ENCODE results near the gene STX8. TPM values are rescaled to one million over a fixed set of nuclear protein-coding genes. Genes with fewer than 3 reads are reported as not detected.

Gene STX8
- polyA plus RNA-seq, 1 of the 3 experiments (the other 2 are of a cell fraction) = 51.3 TPM

DNA sequence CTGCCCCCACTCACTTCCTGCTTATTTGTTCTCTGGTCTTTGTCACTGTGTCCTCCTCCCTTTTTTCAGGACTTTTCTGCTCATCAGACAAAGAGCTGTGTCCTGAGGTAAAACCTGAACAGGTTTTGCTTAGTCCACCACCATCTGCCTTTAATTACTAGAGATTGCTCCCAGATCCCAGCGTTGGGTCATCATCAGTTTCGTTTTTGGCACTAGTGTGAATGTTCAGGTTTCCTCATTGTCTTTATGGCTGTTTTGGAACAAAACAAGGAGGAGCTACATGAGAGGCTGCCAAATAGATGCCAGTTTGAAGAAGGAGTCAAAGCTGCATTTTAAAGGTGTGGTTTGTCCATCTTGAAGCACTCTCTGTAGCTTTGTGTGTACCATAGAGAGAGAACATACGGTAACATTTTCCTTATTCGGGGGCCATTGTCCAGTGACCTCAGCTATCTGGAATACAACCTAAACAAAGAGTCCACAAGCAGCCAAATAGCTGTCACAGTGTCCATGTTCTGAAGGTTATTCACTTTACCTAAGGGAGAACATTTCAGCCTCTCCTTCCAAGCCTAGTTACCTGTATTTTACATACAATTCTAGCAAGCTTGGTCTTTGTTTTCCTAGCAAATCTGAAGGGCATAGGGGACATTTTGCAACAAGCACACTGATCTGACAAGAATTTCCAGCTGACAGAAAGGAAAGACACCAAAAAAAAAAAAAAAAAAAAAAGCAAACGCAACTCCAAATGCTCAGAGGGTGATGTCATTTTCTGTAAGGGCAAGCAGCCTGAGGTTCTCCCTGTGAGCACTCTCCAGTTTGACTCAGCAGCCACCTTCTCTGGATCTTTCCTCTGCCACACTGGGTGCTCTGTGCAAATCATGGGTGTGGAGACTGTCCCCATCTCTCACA is 358.2 kb downstream of the STX8 start:
- H4K20me1 ChIP-seq (ENCODE audit: insufficient read depth) = no peaks in the 10 kb centered on the region
- H3K27me3 ChIP-seq (ENCODE audit: insufficient read depth) = no peaks in the 10 kb centered on the region
- H3F3A ChIP-seq (replicated peaks; ENCODE audit: insufficient read depth) = no peaks in the 10 kb centered on the region
- no peak overlapping the region for H2AFZ ChIP-seq (ENCODE audit: low read depth)
- H3K9ac ChIP-seq = no peak overlapping the region
- DNase-seq = peak; percentile 63
- WGBS (ENCODE audit: low lambda C conversion rate) = 27% methylated on average over 5 of the region's 5 CpGs
- H3K79me2 ChIP-seq (ENCODE audit: insufficient read depth) = no peaks in the 10 kb centered on the region
- peaks cover 12% of the 10 kb centered on the region; the same call in 1 of the 2 replicates for H3K9me3 ChIP-seq
- no peaks in the 10 kb centered on the region for H3K36me3 ChIP-seq (replicated peaks in 1 of 2; ENCODE audit: control insufficient read depth in 1 of 2, insufficient read depth in 2 of 2, low read length in 1 of 2)
- no peak overlapping the region for H3K4me3 ChIP-seq (ENCODE audit: low read depth in 2 of 2, low read length in 1 of 2)
- no peak overlapping the region for H3K4me2 ChIP-seq
- H3K9me2 ChIP-seq = no peaks in the 10 kb centered on the region
- CTCF ChIA-PET = interaction anchor here (0.8 kb wide), 1 partner anchor 75 kb away, joined by 3 read pairs; no protein-coding TSS in a partner anchor
- peak overlapping the region in 1 of 2 experiments; percentile 63; a peak in 2 of 4 replicates for H3K27ac ChIP-seq (ENCODE audit: low read depth in 2 of 2, low read length in 1 of 2)
- peaks cover 0 to 14% of the 10 kb centered on the region in 2 experiments; a peak in 2 of 4 replicates for H3K4me1 ChIP-seq (ENCODE audit: control insufficient read depth in 1 of 2, insufficient read depth in 2 of 2, low read depth in 1 of 2, low read length in 1 of 2)
- TF ChIP-seq, protein P1, sequence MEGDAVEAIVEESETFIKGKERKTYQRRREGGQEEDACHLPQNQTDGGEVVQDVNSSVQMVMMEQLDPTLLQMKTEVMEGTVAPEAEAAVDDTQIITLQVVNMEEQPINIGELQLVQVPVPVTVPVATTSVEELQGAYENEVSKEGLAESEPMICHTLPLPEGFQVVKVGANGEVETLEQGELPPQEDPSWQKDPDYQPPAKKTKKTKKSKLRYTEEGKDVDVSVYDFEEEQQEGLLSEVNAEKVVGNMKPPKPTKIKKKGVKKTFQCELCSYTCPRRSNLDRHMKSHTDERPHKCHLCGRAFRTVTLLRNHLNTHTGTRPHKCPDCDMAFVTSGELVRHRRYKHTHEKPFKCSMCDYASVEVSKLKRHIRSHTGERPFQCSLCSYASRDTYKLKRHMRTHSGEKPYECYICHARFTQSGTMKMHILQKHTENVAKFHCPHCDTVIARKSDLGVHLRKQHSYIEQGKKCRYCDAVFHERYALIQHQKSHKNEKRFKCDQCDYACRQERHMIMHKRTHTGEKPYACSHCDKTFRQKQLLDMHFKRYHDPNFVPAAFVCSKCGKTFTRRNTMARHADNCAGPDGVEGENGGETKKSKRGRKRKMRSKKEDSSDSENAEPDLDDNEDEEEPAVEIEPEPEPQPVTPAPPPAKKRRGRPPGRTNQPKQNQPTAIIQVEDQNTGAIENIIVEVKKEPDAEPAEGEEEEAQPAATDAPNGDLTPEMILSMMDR (IDR thresholded peaks at IDR 0.05) = no peak
- TF ChIP-seq GATA2 (CRISPR knock-in tag; IDR thresholded peaks at IDR 0.05) = peak; percentile 23; the same call in 1 of the 2 replicates
- TF ChIP-seq MEF2A (IDR thresholded peaks at IDR 0.05; ENCODE audit: borderline replicate concordance, low read depth) = no peak
- peak; percentile 56; the same call in 1 of the 2 replicates for TF ChIP-seq TCF12 (IDR thresholded peaks at IDR 0.05)
- POLR2A ChIA-PET = no interaction called here

DNA sequence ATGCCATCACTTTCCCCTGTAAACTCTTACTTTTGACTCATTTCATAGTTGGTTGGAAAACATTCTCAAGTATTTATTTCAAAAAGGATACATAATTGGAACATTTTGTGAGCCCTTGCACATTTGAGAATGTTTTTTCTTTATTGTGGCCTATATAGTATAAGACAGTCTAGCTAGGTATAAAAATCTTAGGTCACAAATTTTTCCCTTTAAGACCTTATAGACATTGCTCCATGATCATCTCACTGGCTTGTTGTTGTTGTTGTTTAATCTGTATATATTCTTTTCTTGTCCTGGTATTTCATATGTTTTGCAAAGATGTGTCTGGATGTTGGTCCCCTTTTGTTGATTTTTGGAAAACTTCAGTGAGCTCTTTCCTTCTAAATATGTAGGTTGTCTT is 360.2 kb downstream of the STX8 start:
- Histone ChIP-seq H3K9me2 (no peaks in the 10 kb centered on the region), H3K9ac (no peak overlapping the region), H3F3A (replicated peaks; ENCODE audit: insufficient read depth) (no peaks in the 10 kb centered on the region), H3K9me3 (peaks cover 12% of the 10 kb centered on the region; the same call in 1 of the 2 replicates), H4K20me1 (ENCODE audit: insufficient read depth) (no peaks in the 10 kb centered on the region), H3K79me2 (ENCODE audit: insufficient read depth) (no peaks in the 10 kb centered on the region), H2AFZ (ENCODE audit: low read depth) (no peak overlapping the region), H3K4me2 (no peak overlapping the region), H3K36me3 (replicated peaks in 1 of 2; ENCODE audit: control insufficient read depth in 1 of 2, insufficient read depth in 2 of 2, low read length in 1 of 2) (no peaks in the 10 kb centered on the region), H3K4me1 (ENCODE audit: control insufficient read depth in 1 of 2, insufficient read depth in 2 of 2, low read depth in 1 of 2, low read length in 1 of 2) (peaks cover 0 to 14% of the 10 kb centered on the region in 2 experiments; a peak in 2 of 4 replicates), H3K4me3 (ENCODE audit: low read depth in 2 of 2, low read length in 1 of 2) (no peak overlapping the region), H3K27me3 (ENCODE audit: insufficient read depth) (no peaks in the 10 kb centered on the region), H3K27ac (ENCODE audit: low read depth in 2 of 2, low read length in 1 of 2) (no peak overlapping the region)
- CTCF ChIA-PET = interaction anchor here (0.7 to 1.0 kb wide), 2 partner anchors 76 to 371 kb away, joined by 3 read pairs; no protein-coding TSS in a partner anchor
- no peak for DNase-seq
- no peak for TF ChIP-seq RFX5 (IDR thresholded peaks at IDR 0.05; ENCODE audit: low read length)
- TF ChIP-seq, protein P2, sequence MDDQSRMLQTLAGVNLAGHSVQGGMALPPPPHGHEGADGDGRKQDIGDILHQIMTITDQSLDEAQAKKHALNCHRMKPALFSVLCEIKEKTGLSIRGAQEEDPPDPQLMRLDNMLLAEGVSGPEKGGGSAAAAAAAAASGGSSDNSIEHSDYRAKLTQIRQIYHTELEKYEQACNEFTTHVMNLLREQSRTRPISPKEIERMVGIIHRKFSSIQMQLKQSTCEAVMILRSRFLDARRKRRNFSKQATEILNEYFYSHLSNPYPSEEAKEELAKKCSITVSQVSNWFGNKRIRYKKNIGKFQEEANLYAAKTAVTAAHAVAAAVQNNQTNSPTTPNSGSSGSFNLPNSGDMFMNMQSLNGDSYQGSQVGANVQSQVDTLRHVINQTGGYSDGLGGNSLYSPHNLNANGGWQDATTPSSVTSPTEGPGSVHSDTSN (IDR thresholded peaks at IDR 0.05) = no peak
- no peak for TF ChIP-seq JUND (IDR thresholded peaks at IDR 0.05)
- no peak for TF ChIP-seq POLR2AphosphoS5 (IDR thresholded peaks at IDR 0.05; ENCODE audit: low read depth, low read length)
- TF ChIP-seq ELF1 (IDR thresholded peaks at IDR 0.05) = no peak
- no peak for TF ChIP-seq SIN3A (IDR thresholded peaks at IDR 0.05; ENCODE audit: borderline replicate concordance, low read depth, low read length)
- TF ChIP-seq RAD21 (IDR thresholded peaks at IDR 0.05; ENCODE audit: low read length) = no peak
- no peak for TF ChIP-seq RCOR1 (IDR thresholded peaks at IDR 0.05; ENCODE audit: low read length)
- TF ChIP-seq NFIC (IDR thresholded peaks at IDR 0.05; ENCODE audit: borderline replicate concordance) = no peak
- TF ChIP-seq, protein P3, sequence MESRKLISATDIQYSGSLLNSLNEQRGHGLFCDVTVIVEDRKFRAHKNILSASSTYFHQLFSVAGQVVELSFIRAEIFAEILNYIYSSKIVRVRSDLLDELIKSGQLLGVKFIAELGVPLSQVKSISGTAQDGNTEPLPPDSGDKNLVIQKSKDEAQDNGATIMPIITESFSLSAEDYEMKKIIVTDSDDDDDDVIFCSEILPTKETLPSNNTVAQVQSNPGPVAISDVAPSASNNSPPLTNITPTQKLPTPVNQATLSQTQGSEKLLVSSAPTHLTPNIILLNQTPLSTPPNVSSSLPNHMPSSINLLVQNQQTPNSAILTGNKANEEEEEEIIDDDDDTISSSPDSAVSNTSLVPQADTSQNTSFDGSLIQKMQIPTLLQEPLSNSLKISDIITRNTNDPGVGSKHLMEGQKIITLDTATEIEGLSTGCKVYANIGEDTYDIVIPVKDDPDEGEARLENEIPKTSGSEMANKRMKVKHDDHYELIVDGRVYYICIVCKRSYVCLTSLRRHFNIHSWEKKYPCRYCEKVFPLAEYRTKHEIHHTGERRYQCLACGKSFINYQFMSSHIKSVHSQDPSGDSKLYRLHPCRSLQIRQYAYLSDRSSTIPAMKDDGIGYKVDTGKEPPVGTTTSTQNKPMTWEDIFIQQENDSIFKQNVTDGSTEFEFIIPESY (IDR thresholded peaks at IDR 0.05; ENCODE audit: borderline replicate concordance, low read depth) = no peak
- TF ChIP-seq TAF1 (IDR thresholded peaks at IDR 0.05; ENCODE audit: borderline replicate concordance, low read depth, low read length) = no peak
- TF ChIP-seq MXI1 (IDR thresholded peaks at IDR 0.05; ENCODE audit: low read depth, low read length) = no peak
- TF ChIP-seq MEF2A (IDR thresholded peaks at IDR 0.05; ENCODE audit: borderline replicate concordance, low read depth) = no peak
- TF ChIP-seq, protein P4, sequence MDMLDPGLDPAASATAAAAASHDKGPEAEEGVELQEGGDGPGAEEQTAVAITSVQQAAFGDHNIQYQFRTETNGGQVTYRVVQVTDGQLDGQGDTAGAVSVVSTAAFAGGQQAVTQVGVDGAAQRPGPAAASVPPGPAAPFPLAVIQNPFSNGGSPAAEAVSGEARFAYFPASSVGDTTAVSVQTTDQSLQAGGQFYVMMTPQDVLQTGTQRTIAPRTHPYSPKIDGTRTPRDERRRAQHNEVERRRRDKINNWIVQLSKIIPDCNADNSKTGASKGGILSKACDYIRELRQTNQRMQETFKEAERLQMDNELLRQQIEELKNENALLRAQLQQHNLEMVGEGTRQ (IDR thresholded peaks at IDR 0.05; ENCODE audit: borderline replicate concordance, low read depth, low read length) = no peak
- no peak for TF ChIP-seq SMC3 (IDR thresholded peaks at IDR 0.05; ENCODE audit: low read depth, low read length)
- TF ChIP-seq TEAD4 (IDR thresholded peaks at IDR 0.05; ENCODE audit: borderline replicate concordance, insufficient read depth) = no peak
- no peak for TF ChIP-seq GATA2 (CRISPR knock-in tag; IDR thresholded peaks at IDR 0.05)
- TF ChIP-seq RXRA (IDR thresholded peaks at IDR 0.05; ENCODE audit: borderline replicate concordance, low read depth) = no peak
- no peak for TF ChIP-seq EP300 (IDR thresholded peaks at IDR 0.05; ENCODE audit: borderline replicate concordance in 1 of 2, low read depth in 1 of 2, low read length in 1 of 2)
- POLR2A ChIA-PET = no interaction called here

All from SK-N-SH (cell line).